AML-193 (cell line): ENCODE data around the gene QRSL1.
"Not testable (repeated sequence)": the region's sequence is repeated elsewhere in the genome, so short reads cannot be mapped to it uniquely, and the experiment has no call there.

Experiments
- DNase-seq, 2 experiments: peaks; one replicate each; lab custom pipeline; 2025; lab: John Stamatoyannopoulos, UW

Gene QRSL1

GRCh38 chr6:106629103-106629858 lies at the start of gene QRSL1, which contains the start of gene RTN4IP1:
Gene QRSL1 (plus strand): TSS chr6:106629578. CDS start chr6:106629682, 104 bp downstream.
Gene RTN4IP1 (minus strand): TSS chr6:106629498. CDS start chr6:106629021, 477 bp downstream.
- DNase-seq = peak; percentile 92 to 97

- no peak for DNase-seq
These were observed 47.9 kb upstream of the QRSL1 start for GRCh38 chr6:106581468-106581867.

GRCh38 chr6:106586815-106587415 lies 42.5 kb upstream of the QRSL1 start:
- no peak for DNase-seq

- DNase-seq = not testable (repeated sequence)
These were observed 40.4 kb upstream of the QRSL1 start for GRCh38 chr6:106588937-106589336.

GRCh38 chr6:106591111-106591825 lies 38.1 kb upstream of the QRSL1 start:
- DNase-seq = no peak

GRCh38 chr6:106599440-106599839 lies 29.9 kb upstream of the QRSL1 start:
- no peak for DNase-seq

GRCh38 chr6:106600329-106600728 lies 29.0 kb upstream of the QRSL1 start:
- no peak for DNase-seq

- DNase-seq = peak; percentile 88 to 89
These were observed 21.2 kb upstream of the QRSL1 start for GRCh38 chr6:106608080-106608668.

GRCh38 chr6:106609699-106610098 lies 19.7 kb upstream of the QRSL1 start:
- DNase-seq = peak; percentile 67 to 69

- no peak for DNase-seq
These were observed 18.3 kb upstream of the QRSL1 start for GRCh38 chr6:106611030-106611429.

- no peak for DNase-seq
These were observed 16.5 kb upstream of the QRSL1 start for GRCh38 chr6:106612671-106613416.

GRCh38 chr6:106613590-106613989 lies 15.8 kb upstream of the QRSL1 start:
- DNase-seq = no peak

GRCh38 chr6:106614166-106614565 lies 15.2 kb upstream of the QRSL1 start:
- DNase-seq = no peak

- no peak for DNase-seq
These were observed 14.7 kb upstream of the QRSL1 start for GRCh38 chr6:106614592-106615257.

- no peak for DNase-seq
These were observed 12.1 kb upstream of the QRSL1 start for GRCh38 chr6:106617302-106617701.

GRCh38 chr6:106617857-106618256 lies 11.5 kb upstream of the QRSL1 start:
- no peak for DNase-seq

- no peak for DNase-seq
These were observed 11.1 kb upstream of the QRSL1 start for GRCh38 chr6:106618324-106618723.

GRCh38 chr6:106619223-106619622 lies 10.2 kb upstream of the QRSL1 start:
- DNase-seq = no peak

GRCh38 chr6:106620931-106621672 lies 8.3 kb upstream of the QRSL1 start:
- DNase-seq = no peak

GRCh38 chr6:106622412-106622811 lies 7.0 kb upstream of the QRSL1 start:
- DNase-seq = no peak
